OCI-LY7 (cell line): ENCODE data around the gene PRKAA1. TPM values are rescaled to one million over a fixed set of nuclear protein-coding genes. Genes with fewer than 3 reads are reported as not detected.

ENCODE experiments used
- BruUV-seq: library from RNA; stranded (reverse); fragments of 400-500 nt; replicated peaks from 2 replicates; lab custom pipeline; 2021; lab: Mats Ljungman, UMichigan
- CTCF ChIA-PET: fragments of 300-600 bp; sonication (Branson Sonifier 250); formaldehyde crosslinking; loops from one replicate; lab custom pipeline; 2022; ENCODE audit warnings: antibody characterized with exemption; ENCODE audit not compliant: unreplicated experiment; lab: Charles Lee
- POLR2A ChIA-PET: fragments of 300-600 bp; sonication (Branson Sonifier 250); formaldehyde crosslinking; loops from one replicate; lab custom pipeline; 2022; ENCODE audit warnings: antibody characterized with exemption; lab: Charles Lee
- DNase-seq: peaks from one replicate; pipeline ENCODE4 v3.0.0-alpha.2; 2015; ENCODE audit warnings: low spot score
- H2AFZ ChIP-seq: fragments of 200-600 bp; sonication (generic), shearing (Covaris generic); 2 replicates; pipeline ENCODE4 v1.6.1; 2014; ENCODE audit warnings: mild to moderate bottlenecking, antibody characterized with exemption, low read length, moderate library complexity
- H3K27ac ChIP-seq: fragments of 200-600 bp; sonication (generic); 2 replicates; pipeline ENCODE4 v1.5.1; 2014; ENCODE audit warnings: mixed run types, low read depth, mild to moderate bottlenecking, moderate library complexity, low read length, inconsistent platforms; ENCODE audit not compliant: poor library complexity, severe bottlenecking
- H3K36me3 ChIP-seq: fragments of 200-600 bp; sonication (generic); 2 replicates; pipeline ENCODE4 v1.6.1; 2014; ENCODE audit warnings: mild to moderate bottlenecking, antibody characterized with exemption, low read length, moderate library complexity, mixed read lengths; ENCODE audit not compliant: insufficient read depth
- H3K4me1 ChIP-seq: fragments of 200-600 bp; sonication (generic); 2 replicates; pipeline ENCODE4 v1.5.1; 2014; ENCODE audit warnings: mild to moderate bottlenecking, low read length; ENCODE audit not compliant: insufficient read depth, poor library complexity, severe bottlenecking
- H3K4me2 ChIP-seq: fragments of 200-600 bp; sonication (generic); 2 replicates; pipeline ENCODE4 v1.6.1; 2014; ENCODE audit warnings: mild to moderate bottlenecking, low read length
- H3K4me3 ChIP-seq: fragments of 200-600 bp; sonication (generic); 2 replicates; pipeline ENCODE4 v1.5.1; 2014; ENCODE audit warnings: mild to moderate bottlenecking, low read depth, low read length; ENCODE audit not compliant: poor library complexity, severe bottlenecking
- H3K79me2 ChIP-seq: fragments of 200-600 bp; sonication (generic); 2 replicates; pipeline ENCODE4 v1.6.1; 2016; ENCODE audit warnings: low read depth, mild to moderate bottlenecking, low read length, moderate library complexity, mixed read lengths; ENCODE audit not compliant: insufficient read depth
- H3K9me2 ChIP-seq: fragments of 200-600 bp; sonication (generic); 2 replicates; pipeline ENCODE4 v1.6.1; 2016; ENCODE audit warnings: mild to moderate bottlenecking, low read length, mixed read lengths; ENCODE audit not compliant: insufficient read depth
- H3K9me3 ChIP-seq: fragments of 200-600 bp; sonication (generic); 2 replicates; pipeline ENCODE4 v1.6.1; 2014; ENCODE audit warnings: mild to moderate bottlenecking, mixed run types, low read length, mixed read lengths
- H4K20me1 ChIP-seq: fragments of 200-600 bp; sonication (generic); 2 replicates; pipeline ENCODE4 v1.6.1; 2014; ENCODE audit warnings: mild to moderate bottlenecking, antibody characterized with exemption, low read length, moderate library complexity, mixed read lengths; ENCODE audit not compliant: insufficient read depth
- EZH2phosphoT487 ChIP-seq: fragments of 200-600 bp; sonication (generic); IDR thresholded peaks from 2 replicates; pipeline ENCODE4 v1.6.1; 2018; ENCODE audit warnings: low read depth, borderline replicate concordance, mild to moderate bottlenecking, mixed run types, antibody characterized with exemption, low read length, moderate library complexity, mixed read lengths
- intact Hi-C: fragments of 100-400 bp; cut with micrococcal nuclease; formaldehyde crosslinking; loops from one replicate; pipeline ENCODE4 v1.10.0; 2022; ENCODE audit not compliant: unreplicated experiment
- total RNA-seq, 2 experiments: library from RNA; depleted of rRNA in 1 of 2; stranded (reverse); fragments of >200 nt in 1 of 2; shearing (Covaris generic) in 1 of 2; gene quantifications; 2 replicates each; pipeline ENCODE4 v1.2.3, GENCODE V29; 2014 to 2022
- TF ChIP-seq, protein P1 (sequence below): fragments of 200-600 bp; sonication (generic); conservative IDR thresholded peaks from 2 replicates; pipeline ENCODE4 v1.5.1; 2014; ENCODE audit warnings: mild to moderate bottlenecking, antibody characterized with exemption, low read length, moderate library complexity, mixed read lengths

Gene PRKAA1
- total RNA-seq, 2 experiments from 2014 or later = 30.0 to 47.5 TPM

- peaks cover 15% of the 10 kb centered on the region for H3K36me3 ChIP-seq
- no peaks in the 10 kb centered on the region for H3K9me2 ChIP-seq
- H3K4me2 ChIP-seq = no peak overlapping the region
- no peaks in the 10 kb centered on the region for H3K4me1 ChIP-seq
- no peak overlapping the region for H3K4me3 ChIP-seq
- POLR2A ChIA-PET = interaction anchor here (0.5 to 1.9 kb wide), 3 partner anchors 10 to 31 kb away, joined by 4 to 6 read pairs (median 5); no protein-coding TSS in a partner anchor
- intact Hi-C loops = loop anchor here (5.0 kb wide), 1 partner anchor 48 kb away; no protein-coding TSS in a partner anchor
- H3K9me3 ChIP-seq = no peaks in the 10 kb centered on the region
- no peak for TF ChIP-seq EZH2phosphoT487
- TF ChIP-seq, protein P1, sequence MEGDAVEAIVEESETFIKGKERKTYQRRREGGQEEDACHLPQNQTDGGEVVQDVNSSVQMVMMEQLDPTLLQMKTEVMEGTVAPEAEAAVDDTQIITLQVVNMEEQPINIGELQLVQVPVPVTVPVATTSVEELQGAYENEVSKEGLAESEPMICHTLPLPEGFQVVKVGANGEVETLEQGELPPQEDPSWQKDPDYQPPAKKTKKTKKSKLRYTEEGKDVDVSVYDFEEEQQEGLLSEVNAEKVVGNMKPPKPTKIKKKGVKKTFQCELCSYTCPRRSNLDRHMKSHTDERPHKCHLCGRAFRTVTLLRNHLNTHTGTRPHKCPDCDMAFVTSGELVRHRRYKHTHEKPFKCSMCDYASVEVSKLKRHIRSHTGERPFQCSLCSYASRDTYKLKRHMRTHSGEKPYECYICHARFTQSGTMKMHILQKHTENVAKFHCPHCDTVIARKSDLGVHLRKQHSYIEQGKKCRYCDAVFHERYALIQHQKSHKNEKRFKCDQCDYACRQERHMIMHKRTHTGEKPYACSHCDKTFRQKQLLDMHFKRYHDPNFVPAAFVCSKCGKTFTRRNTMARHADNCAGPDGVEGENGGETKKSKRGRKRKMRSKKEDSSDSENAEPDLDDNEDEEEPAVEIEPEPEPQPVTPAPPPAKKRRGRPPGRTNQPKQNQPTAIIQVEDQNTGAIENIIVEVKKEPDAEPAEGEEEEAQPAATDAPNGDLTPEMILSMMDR = no peak
- no peak overlapping the region for H3K27ac ChIP-seq
- BruUV-seq = no TSS peak
- H3K79me2 ChIP-seq = no peaks in the 10 kb centered on the region
- CTCF ChIA-PET = no interaction called here
- no peak for DNase-seq
- peaks cover 4% of the 10 kb centered on the region; the same call in 1 of the 2 replicates for H4K20me1 ChIP-seq
- no peak overlapping the region for H2AFZ ChIP-seq
These were observed 63.2 kb downstream of the PRKAA1 start for GRCh38 chr5:40734986-40735385.

- intact Hi-C loops = no loop called here
- no peaks in the 10 kb centered on the region for H3K79me2 ChIP-seq
These were observed 64.2 kb downstream of the PRKAA1 start for GRCh38 chr5:40733879-40734563.

More at GRCh38 chr5:40733879-40734563, 64.2 kb downstream of the PRKAA1 start:
- no peak for DNase-seq
- TF ChIP-seq EZH2phosphoT487 = no peak
- TF ChIP-seq, protein P1 = no peak
- no peak overlapping the region for H3K4me3 ChIP-seq
- CTCF ChIA-PET = no interaction called here
- no peak overlapping the region for H3K27ac ChIP-seq
- H2AFZ ChIP-seq = no peak overlapping the region
- no peaks in the 10 kb centered on the region for H3K9me3 ChIP-seq
- H3K4me2 ChIP-seq = no peak overlapping the region
- peaks cover 4% of the 10 kb centered on the region; the same call in 1 of the 2 replicates for H4K20me1 ChIP-seq
- H3K36me3 ChIP-seq = peaks cover 5% of the 10 kb centered on the region; the same call in 1 of the 2 replicates
- POLR2A ChIA-PET = interaction anchor here (1.9 kb wide), 2 partner anchors 12 to 30 kb away, joined by 5 to 6 read pairs; no protein-coding TSS in a partner anchor
- no TSS peak for BruUV-seq
- H3K9me2 ChIP-seq = no peaks in the 10 kb centered on the region
- H3K4me1 ChIP-seq = no peaks in the 10 kb centered on the region
